GM18873 (cell line): Measurements from ENCODE around the gene SLC35G2.
"Not testable (repeated sequence)": the region's sequence is repeated elsewhere in the genome, so short reads cannot be mapped to it uniquely, and the experiment has no call there.

Experiments
- ATAC-seq: cut with Tn5 transposase; IDR thresholded peaks from one replicate; pipeline ENCODE4 v1.9.1; 2021; ENCODE audit warnings: mild to moderate bottlenecking, moderate library complexity, moderate number of reproducible peaks; ENCODE audit not compliant: unreplicated experiment, low FRiP score

The SLC35G2 gene

DNA sequence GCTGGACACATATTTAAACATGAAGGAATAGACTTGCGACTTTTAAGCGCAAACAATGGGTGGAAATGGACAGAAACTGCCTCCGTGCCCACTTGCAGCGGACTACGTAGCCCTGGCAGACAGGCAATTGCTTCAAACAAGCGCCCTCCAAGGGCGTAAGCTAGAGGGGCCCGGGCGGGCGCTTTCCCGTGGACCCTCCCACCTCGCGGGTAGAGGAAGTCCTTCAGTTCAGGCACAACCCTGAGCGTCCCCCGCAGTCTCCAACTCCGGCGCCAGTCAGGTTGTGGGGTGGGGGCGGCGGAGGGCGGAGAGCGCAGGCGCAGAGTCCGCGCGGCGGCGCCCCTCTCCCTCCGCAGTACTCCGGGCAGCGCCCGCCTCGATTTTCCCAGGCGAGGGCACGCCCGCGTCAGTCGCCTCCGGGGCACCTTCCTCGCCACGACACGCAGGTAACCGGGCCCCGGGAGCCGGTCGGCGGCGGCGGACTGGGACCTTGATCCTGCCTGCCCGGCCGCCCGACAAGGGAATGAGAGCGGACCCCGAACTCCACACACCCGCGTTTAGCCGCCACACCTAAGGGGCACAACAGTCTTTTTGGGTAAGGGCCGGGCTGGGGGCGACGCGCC lies at the start of gene SLC35G2:
Gene SLC35G2, plus strand, starts transcription at position 358 of the 623 bp plus-strand sequence. CDS start 35,335 bp downstream, outside the sequence.
- ATAC-seq: no peak

DNA sequence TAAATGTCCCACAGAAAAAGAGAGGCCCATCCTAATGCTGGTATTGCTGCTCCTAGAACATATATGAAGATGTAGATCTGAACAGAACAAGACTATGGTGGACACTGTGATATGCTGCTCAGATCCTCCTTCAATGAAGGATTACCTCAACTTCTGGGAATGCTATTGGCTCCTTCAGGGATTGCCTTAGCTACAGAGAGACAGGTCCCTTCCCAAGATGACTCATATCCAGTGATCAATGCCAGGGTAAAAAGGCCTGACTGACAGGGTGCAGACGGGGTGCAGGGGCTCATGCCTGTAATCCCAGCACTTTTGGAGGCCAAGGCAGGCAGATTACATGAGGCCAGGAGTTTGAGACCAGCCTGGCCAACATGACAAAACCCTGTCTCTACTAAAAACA lies 46.2 kb upstream of the SLC35G2 start:
- no peak for ATAC-seq

DNA sequence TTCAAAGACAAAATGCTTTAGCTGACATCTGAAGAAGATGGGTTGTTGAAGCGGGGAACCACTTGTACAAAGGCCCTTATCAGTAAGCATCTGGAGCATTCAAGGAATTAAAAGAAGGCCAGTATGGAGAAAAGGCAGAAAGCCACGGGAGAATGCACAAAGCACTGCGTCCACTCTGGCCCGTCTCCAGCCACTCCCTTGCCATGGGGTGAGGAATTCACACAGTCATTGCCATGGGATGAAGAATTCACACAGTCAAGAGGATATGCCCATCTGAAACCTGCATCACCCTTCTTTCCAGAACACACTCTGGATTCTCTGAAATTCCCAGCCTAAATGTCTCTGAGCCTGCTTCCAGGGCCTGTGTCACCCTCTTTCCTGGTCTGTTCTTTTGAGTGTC lies 40.1 kb upstream of the SLC35G2 start:
- no peak for ATAC-seq

- ATAC-seq: no peak
Observed at GRCh38 chr3:136780741-136781140, 38.2 kb upstream of the SLC35G2 start.

DNA sequence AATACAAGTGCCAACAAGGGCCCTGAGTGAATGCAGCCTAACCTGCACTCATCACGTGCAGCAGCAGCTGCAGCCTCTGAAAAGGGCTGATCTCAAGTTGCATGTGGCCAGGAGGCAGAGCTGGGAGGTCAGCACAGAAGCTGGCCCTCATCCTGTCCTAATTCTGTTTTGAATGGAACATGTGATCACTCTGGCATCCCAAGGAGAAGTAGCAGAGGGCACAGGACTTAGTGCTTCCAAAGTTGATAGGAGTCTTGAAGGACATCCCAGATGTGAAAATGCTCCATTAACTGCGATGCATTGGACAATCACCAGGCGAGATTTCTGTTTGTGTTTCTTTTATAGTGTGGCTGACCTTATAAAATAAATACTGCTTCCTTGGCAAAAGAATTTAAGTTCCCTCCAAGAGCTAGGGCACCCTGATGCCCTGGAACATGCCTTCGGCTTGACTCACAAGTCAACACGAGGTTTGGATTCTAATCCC lies 35.2 kb upstream of the SLC35G2 start:
- ATAC-seq: no peak

DNA sequence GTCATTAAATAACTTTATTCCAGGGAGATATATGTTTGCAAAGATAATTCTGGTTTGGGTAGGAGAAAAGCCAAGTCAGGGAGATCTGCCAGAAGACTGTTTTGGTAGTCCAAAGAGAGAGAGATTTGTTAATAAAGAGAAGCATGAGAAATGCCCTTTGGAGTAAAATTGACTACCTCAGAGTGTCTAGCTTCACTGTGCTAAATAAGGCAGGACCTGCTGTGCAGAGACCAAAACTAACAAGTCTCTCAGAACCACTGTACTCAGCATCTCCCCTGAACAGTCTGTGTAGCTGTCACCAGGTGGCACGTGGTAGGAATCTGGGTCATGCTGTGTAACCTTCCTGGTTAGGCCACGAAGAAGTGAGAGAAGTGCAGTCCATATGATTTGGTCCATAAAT lies 31.6 kb upstream of the SLC35G2 start:
- ATAC-seq: no peak

DNA sequence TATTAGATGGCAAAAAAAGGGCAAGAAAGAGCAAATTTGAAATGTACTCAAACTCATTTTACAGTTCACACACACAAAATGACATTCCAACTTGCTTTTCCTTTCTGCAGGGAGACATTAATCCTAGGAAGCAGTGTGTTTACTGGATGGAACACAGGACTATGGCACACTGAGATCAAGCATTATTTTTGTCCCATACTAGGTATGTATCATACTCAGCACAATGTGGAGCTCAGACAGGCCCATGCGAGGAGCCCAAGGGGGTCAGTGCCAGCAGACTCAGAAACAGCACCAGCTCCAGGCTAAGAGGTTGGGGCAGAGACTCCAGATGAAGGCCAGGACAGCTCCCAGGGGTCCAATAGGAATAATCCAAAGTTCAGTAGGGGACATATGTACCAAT lies 30.8 kb upstream of the SLC35G2 start:
- no peak for ATAC-seq

DNA sequence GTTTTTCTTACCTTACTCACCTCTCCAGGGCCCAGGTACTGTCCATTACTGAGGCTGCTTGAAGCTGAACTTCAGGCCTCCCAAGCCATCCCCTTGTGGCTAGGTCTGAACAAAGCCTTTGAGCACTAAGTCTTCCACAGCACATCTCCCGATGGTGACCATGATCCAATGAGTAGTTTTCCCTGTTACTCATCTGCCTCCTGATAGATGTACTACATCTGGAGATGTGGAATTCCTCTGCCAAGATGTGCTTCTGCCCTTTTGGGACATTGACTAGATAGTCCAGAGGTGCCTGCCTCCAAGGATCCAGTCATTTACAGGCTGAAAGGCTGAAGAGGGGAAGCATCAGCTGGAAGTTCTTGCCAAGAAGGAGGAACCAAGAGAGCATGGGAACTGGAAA lies 28.9 kb upstream of the SLC35G2 start:
- no peak for ATAC-seq

GRCh38 chr3:136790786-136791185 lies 28.1 kb upstream of the SLC35G2 start:
- no peak for ATAC-seq

DNA sequence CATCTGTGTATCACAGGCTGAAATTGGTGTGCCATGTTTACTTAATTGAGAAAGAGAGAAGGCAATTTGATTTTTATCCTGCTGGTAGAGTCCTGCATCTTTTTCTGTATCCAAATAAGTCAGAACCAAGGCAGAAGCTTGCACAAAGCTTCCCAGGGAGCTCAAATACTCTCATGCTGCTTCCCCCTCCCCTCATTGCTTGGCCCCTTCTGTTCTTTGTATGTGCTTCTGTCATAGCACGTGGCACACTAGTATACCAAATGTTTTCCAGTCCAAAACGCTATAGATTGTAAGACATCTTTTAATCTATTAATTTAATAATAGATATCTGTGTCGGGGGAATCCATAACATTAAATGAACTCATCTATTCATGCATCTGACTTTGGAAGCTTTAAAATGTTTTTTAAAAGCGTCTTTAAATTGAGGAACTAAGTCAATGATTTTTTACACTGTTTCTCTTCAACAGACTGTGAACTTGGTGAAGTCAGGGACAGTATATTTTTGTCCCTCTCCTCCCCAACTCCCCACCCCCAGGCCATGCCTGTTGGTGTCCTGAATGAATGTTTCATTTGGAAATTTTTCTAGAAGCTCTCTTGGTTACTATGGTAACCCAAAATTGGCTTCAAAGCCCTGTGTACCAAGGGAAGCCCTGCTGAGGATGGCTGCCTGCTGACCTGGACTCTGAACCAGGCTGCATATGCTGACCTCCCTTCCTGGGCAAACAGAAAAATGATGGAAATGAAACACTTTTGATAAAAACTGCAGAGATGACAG lies 26.2 kb upstream of the SLC35G2 start:
- no peak for ATAC-seq

DNA sequence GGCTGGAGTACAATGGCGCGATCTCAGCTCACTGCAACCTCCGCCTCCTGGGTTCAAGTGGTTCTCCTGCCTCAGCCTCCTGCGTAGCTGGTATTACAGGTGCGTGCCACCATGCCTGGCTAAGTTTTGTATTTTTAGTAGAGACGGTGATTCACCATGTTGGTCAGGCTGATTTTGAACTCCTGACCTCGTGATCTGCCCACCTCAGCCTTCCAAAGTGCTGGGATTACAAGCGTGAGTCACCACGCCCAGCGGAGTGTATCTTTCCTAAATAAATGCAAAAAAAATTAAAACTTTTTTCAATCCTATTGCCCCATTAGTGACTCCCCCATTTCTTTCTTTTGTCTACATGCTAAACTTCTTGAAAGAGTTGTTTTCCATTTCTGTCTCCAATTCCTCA lies 17.8 kb upstream of the SLC35G2 start:
- not testable (repeated sequence) for ATAC-seq

DNA sequence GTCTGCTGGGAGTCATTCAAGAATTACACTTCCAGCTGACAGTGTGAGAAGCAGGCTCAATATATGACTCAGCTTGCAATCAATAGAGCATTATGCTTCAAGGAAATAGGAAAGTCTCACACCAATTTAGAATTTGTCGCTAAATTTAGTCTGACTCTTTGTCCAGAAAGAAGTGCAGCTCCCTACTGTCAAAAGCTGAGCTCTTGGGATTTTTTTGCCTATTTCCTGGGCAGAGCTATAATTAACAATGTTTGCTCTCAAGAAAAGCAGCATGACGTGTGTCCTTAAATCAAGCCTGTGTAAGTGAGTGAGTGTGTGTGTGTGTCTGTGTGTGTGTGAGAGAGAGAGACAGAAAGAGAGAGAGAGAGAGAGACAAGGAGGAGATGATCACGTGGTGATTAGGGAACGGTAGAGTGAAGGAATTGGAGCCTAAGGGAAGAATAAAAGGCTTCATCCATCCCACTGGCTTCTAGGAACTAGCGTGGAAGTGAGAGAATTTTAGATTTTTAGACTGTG lies 16.4 kb upstream of the SLC35G2 start:
- ATAC-seq: no peak

DNA sequence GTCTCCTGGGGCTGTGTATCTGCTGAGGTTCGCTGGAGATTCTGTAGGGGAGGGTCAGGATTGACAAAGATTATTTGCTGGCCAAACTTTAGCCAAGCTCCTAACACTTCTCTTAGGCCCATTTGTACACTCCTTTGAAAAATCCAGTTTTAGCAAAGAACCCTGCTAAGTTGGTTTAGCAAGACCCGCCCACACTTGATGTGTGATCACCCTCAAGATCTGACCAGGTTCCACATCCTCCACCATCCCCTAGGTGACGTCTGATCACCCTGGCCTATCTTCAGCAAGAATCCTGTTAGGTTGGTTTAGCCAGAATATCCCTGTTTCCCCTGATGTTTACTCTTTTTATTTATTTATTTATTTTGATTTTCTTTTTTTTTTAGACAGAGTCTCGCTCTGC lies 14.8 kb upstream of the SLC35G2 start:
- no peak for ATAC-seq

GRCh38 chr3:136804813-136805212 lies 14.1 kb upstream of the SLC35G2 start:
- no peak for ATAC-seq

- ATAC-seq: no peak
Observed at GRCh38 chr3:136805795-136806194, 13.1 kb upstream of the SLC35G2 start.

DNA sequence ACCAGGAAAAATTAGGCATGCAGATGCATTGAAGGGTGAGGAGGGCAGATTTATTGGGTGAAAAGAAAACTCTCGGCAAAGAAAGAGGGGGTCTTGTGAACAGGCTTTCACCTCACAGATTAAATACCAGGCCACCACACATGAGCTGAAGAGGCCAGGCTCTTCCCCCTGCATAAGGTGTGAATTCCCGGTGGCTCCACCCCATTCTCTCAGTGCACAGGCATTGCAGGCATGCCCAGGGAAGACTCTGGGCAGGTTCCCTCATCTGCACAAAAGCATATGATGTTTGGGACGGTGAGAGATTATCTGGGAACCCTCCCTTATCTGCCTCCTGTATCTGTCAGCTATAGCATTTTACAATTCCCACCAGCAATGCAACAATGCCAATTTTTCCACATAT lies 7.2 kb upstream of the SLC35G2 start:
- ATAC-seq: no peak

- ATAC-seq: no peak
Observed at GRCh38 chr3:136817448-136817847, 1.5 kb upstream of the SLC35G2 start.

DNA sequence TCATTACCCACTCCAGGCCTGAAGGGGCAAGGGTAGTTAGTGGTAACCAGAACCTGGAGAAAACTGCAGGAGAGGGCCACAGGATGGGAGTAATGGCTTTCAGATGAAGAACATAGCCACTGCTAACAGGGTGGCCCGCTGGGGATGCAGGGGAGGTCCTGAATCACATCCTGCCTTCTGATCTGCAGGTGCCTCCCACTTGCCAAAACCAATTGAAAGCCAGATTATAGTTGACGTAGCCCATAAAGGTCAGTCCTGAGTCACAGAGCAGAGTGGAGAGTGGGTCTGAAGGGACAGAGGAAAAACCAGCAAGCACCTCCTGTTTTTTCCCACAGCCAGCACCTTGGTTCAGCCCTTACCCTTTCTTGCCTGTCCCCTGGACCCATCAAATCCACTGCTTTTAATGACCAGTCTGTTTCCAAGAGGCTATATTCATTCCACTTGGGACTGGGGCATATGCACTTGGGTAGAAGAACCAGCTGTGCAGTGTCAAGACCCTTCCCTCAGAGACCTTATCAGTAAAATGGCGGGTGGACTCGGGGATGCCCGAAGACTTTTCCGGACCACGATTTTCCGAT lies 646 bp upstream of the SLC35G2 start:
- no peak for ATAC-seq

DNA sequence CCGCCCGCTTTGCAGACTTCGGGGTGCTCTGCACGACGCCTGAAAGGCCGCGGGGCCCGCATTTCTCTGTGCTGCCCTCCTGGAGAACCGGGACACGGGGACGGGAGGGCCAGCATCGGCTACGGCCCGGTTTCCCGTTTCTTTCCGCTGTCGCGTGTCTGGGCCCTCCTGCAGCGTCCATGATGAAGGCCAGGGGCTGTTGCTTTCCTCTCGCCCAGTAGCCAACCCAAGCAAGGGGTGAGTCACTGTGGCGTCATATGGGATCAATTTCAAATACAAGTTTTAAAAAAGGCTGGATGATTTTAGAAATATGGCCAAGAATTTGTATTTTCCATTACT lies 435 bp downstream of the SLC35G2 start:
- no peak for ATAC-seq

GRCh38 chr3:136819731-136820679 lies 1.1 kb downstream of the SLC35G2 start:
- ATAC-seq: no peak
